Breast epithelium (tissue), 4 donors: ENCODE results near the gene DLX6. TPM values are rescaled to one million over a fixed set of nuclear protein-coding genes. Genes with fewer than 3 reads are reported as not detected.

Source experiments
- DNase-seq, 2 donors: peaks; one replicate each; pipeline ENCODE4 v3.0.0-alpha.2; 2019; ENCODE audit warnings: low spot score in 2 of 2
- H3K27ac ChIP-seq, 2 donors: fragments of 200-600 bp; sonication (generic) in 1 of 2; one replicate each; pipeline ENCODE4 v1.5.1; 2016 to 2019; ENCODE audit warnings: mild to moderate bottlenecking in 1 of 2
- H3K27me3 ChIP-seq, 2 donors: fragments of 200-600 bp; sonication (generic) in 1 of 2; one replicate each; pipeline versions ENCODE4 v1.5.1 to v1.6.0; 2017 to 2019; ENCODE audit warnings: control low read depth in 1 of 2, mild to moderate bottlenecking in 1 of 2
- H3K36me3 ChIP-seq: fragments of 200-600 bp; one replicate; pipeline ENCODE4 v1.5.1; 2019
- H3K4me1 ChIP-seq, 2 donors: fragments of 200-600 bp; sonication (generic); one replicate each; pipeline ENCODE4 v1.5.1; 2016 to 2019; ENCODE audit warnings: control low read depth in 1 of 2
- H3K4me3 ChIP-seq, 3 donors: fragments of 200-600 bp; sonication (generic); 1 replicate in 2 of 3; 2 replicates in 1 of 3; pipeline ENCODE4 v1.5.1; 2016 to 2019; ENCODE audit warnings: mild to moderate bottlenecking in 3 of 3, moderate library complexity in 2 of 3
- H3K9me3 ChIP-seq, 2 donors: fragments of 200-600 bp; sonication (generic) in 1 of 2; one replicate each; pipeline ENCODE4 v1.5.1; 2016 to 2019; ENCODE audit warnings: control low read depth in 1 of 2
- CTCF ChIP-seq, 3 donors: fragments of 450-650 bp; IDR thresholded peaks; one replicate each; pipeline ENCODE4 v1.5.1; 2016 to 2017; ENCODE audit warnings: antibody characterized with exemption in 3 of 3, mild to moderate bottlenecking in 3 of 3, moderate library complexity in 3 of 3
- POLR2A ChIP-seq: fragments of 450-650 bp; IDR thresholded peaks from one replicate; pipeline ENCODE4 v1.6.1; 2016; ENCODE audit warnings: antibody characterized with exemption, mild to moderate bottlenecking, moderate library complexity
- POLR2AphosphoS5 ChIP-seq, 3 donors: sonication (generic); formaldehyde crosslinking; IDR thresholded peaks; one replicate each; pipeline ENCODE4 v1.6.1; 2017; ENCODE audit warnings: antibody characterized with exemption in 3 of 3
- intact Hi-C: fragments of 100-400 bp; cut with DNase I; formaldehyde crosslinking; loops from one replicate; pipeline ENCODE4 v1.15.1; 2023; ENCODE audit warnings: low total_unique reads
- total RNA-seq, 3 donors: library from RNA; depleted of rRNA; stranded (reverse); fragments of >200 nt; gene quantifications; one replicate each; pipeline ENCODE4 v1.1.0, GENCODE V29; 2016

The DLX6 gene
- total RNA-seq: under 1 TPM in 1 of 3 donors, not detected in 2; under 0.01 TPM

- H3K9me3 ChIP-seq: no peaks in the 10 kb centered on the region
- DNase-seq: no peak
- H3K36me3 ChIP-seq: no peaks in the 10 kb centered on the region
- intact Hi-C loops: loop anchor here (5.0 kb wide), 1 partner anchor 512 kb away; no protein-coding TSS in a partner anchor
- H3K27me3 ChIP-seq: peaks cover 8 to 98% of the 10 kb centered on the region in 2 donors
- H3K27ac ChIP-seq: no peak within 1 kb of the TSS
- TF ChIP-seq POLR2AphosphoS5 (IDR thresholded peaks at IDR 0.05): no peak
- no peak for TF ChIP-seq CTCF (IDR thresholded peaks at IDR 0.05)
- TF ChIP-seq POLR2A: no peak
- no peaks in the 10 kb centered on the region for H3K4me1 ChIP-seq
- H3K4me3 ChIP-seq: peak within 1 kb of the TSS; percentile 24 to 68 (median 43)
These were observed at the start of gene DLX6 for GRCh38 chr7:97005183-97006054. DLX6 (plus strand) TSS chr7:97005553; CDS start chr7:97005978, 425 bp downstream.

GRCh38 chr7:96959135-96959534 is 46.2 kb upstream of the DLX6 start:
- H3K4me3 ChIP-seq: no peak overlapping the region
- no peaks in the 10 kb centered on the region for H3K4me1 ChIP-seq
- intact Hi-C loops: no loop called here
- DNase-seq: no peak
- no peaks in the 10 kb centered on the region for H3K9me3 ChIP-seq
- H3K36me3 ChIP-seq: no peaks in the 10 kb centered on the region
- TF ChIP-seq POLR2AphosphoS5 (IDR thresholded peaks at IDR 0.05) (no peak), POLR2A (no peak), CTCF (IDR thresholded peaks at IDR 0.05) (no peak)
- peaks cover 0 to 38% of the 10 kb centered on the region in 2 donors for H3K27me3 ChIP-seq
- no peak overlapping the region for H3K27ac ChIP-seq

GRCh38 chr7:96962221-96962885 is 43.0 kb upstream of the DLX6 start:
- intact Hi-C loops: no loop called here
- H3K4me1 ChIP-seq: no peaks in the 10 kb centered on the region
- H3K36me3 ChIP-seq: no peaks in the 10 kb centered on the region
- peaks cover 0 to 31% of the 10 kb centered on the region in 2 donors for H3K27me3 ChIP-seq
- no peak overlapping the region for H3K4me3 ChIP-seq
- no peak overlapping the region for H3K27ac ChIP-seq
- DNase-seq: no peak
- TF ChIP-seq POLR2A: no peak
- TF ChIP-seq POLR2AphosphoS5 (IDR thresholded peaks at IDR 0.05): no peak
- no peak for TF ChIP-seq CTCF (IDR thresholded peaks at IDR 0.05)
- no peaks in the 10 kb centered on the region for H3K9me3 ChIP-seq

- Histone ChIP-seq H3K27ac (no peak overlapping the region), H3K4me1 (no peaks in the 10 kb centered on the region), H3K4me3 (no peak overlapping the region), H3K36me3 (no peaks in the 10 kb centered on the region), H3K27me3 (peaks cover 0 to 34% of the 10 kb centered on the region in 2 donors), H3K9me3 (no peaks in the 10 kb centered on the region)
- TF ChIP-seq POLR2A (no peak), CTCF (IDR thresholded peaks at IDR 0.05) (no peak), POLR2AphosphoS5 (IDR thresholded peaks at IDR 0.05) (no peak)
- intact Hi-C loops: no loop called here
- no peak for DNase-seq
These were observed 36.4 kb upstream of the DLX6 start for GRCh38 chr7:96968981-96969380.

- no peak for DNase-seq
- Histone ChIP-seq H3K27ac (no peak overlapping the region), H3K4me3 (no peak overlapping the region), H3K9me3 (no peaks in the 10 kb centered on the region), H3K4me1 (no peaks in the 10 kb centered on the region), H3K27me3 (peaks cover 0 to 37% of the 10 kb centered on the region in 2 donors), H3K36me3 (no peaks in the 10 kb centered on the region)
- no peak for TF ChIP-seq CTCF (IDR thresholded peaks at IDR 0.05)
- TF ChIP-seq POLR2A: no peak
- no peak for TF ChIP-seq POLR2AphosphoS5 (IDR thresholded peaks at IDR 0.05)
- intact Hi-C loops: no loop called here
These were observed 34.6 kb upstream of the DLX6 start for GRCh38 chr7:96970739-96971138.
